GM04503 (cell line): Measurements from ENCODE around the gene HOXC10.

Source experiments
- DNase-seq: peaks from one replicate; pipeline ENCODE4 v3.0.0-alpha.2; 2012; ENCODE audit warnings: low read depth

The HOXC10 gene

DNA sequence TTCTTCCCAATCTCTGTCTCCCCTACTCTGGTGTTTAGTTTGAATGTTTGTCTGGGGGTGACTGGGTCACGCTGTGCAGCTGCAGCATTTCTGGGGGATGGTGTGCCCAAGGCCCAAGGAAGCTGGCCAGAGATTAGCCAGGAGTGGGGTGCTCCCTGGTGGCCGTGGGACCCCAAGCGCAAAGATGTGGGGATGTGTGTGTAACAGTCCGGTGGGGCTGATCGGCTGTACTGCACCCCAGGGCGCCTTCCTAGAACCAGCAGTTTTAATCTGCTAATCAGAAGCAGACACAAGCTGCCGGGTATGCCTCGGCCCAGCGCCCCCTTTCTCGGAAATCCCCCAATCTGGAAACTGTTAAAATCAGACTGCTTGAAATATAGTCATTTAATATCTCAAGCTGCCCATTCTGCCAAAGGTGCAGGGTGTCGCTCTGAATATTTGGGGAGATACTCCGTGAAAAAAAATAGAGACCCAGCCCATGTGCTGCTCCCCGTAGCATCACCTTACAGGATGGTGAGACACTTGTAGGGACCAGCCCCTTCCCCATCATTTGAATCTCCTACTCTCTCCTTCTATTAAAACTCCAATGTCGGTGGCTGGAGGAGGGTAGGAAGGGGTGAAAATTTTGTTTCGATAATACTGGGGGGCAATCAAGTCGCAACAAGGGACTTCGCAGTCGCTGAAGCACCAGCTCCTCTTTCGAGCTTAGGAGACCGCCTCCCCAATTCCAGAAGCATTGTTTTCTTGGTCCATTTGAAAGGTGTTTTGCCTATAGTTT is 19.3 kb downstream of the HOXC10 start:
- no peak for DNase-seq

- DNase-seq = no peak
Measured at GRCh38 chr12:54004841-54005530, 20.0 kb downstream of the HOXC10 start.

DNA sequence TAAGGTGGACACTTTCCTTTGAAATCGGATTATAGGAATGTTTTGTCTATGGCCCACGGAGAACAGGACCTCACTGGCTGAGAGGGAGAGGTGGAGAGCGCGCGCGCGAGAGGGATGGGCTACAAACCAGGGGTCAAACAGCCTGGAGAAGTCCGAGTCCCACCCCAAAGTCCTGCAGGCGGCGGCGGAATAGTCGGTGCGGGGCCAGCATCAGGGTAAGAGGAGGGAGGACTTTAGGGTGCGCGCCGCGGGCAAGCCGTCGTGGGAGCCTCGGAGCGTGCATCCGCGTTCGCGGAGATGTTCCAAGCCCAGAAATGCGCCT is 20.5 kb downstream of the HOXC10 start:
- DNase-seq = no peak

DNA sequence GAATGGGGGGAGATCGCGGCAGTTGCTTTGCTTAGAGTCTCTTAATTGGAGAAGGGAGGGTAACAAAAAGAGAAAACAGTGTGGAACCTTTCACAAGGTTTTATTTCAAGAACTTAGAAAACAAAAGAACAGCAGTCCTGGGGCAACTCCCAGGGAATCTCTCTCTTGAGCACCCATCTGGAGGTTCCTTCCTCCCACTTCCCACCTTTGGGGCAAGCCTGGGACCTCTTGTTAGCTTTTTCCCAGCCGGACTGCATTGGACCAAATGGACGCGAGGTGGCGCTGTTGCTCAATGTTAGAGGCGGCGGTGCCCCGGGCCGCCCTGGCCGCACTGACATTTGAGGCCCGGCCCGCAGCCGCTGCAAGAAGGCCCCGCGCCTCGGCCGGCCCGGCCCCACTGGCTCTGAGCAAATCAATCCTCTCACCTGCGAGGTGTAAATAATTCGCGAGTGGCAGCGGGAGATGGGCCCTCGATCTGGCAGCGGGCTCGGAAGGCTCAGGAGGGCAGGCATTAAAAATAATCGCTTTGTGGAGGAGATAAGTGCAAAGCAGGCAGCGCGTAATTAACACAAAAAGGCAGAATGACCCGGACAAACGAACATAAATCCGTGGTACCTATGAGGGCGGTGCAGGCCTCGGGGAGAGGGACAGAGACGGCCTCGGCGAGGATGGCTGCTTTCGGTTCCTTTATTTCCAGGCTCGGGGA is 21.1 kb downstream of the HOXC10 start:
- no peak for DNase-seq

- DNase-seq = no peak
Measured at GRCh38 chr12:54006559-54007220, 21.7 kb downstream of the HOXC10 start.

DNA sequence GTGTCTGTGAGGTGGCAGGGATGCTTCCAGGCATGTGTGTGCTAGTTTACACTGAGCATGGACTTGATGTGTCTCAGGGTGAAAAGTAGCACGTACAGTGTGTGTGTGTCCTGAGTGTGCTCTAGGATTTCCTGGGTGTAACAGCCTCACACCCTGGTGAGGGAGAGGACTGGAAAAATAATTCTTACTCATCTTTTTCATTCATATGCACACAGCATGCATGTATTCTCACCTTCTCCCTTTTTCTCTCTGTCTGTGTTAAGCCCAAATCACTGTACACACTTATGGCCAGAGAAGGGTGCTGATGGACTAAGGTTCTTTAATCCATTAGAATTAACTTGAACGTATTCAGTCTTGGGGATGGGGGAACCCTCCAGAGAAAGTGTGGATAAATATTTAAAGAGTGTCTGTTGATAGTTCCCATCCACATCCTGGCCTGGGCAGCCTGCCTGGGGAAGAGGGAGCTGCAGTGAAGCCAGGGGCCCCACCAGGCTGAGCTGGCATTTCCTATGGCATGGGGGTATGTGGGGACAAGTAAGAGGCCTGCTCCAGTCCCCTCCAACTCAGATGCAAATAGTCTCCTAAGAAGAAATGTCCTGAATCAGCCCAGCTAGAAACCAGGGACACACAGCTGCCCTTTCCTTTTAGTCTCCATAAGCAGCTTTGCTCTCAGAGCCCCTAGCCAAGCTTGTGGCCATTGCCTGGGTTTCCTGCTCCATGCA is 22.8 kb downstream of the HOXC10 start:
- DNase-seq = no peak

DNA sequence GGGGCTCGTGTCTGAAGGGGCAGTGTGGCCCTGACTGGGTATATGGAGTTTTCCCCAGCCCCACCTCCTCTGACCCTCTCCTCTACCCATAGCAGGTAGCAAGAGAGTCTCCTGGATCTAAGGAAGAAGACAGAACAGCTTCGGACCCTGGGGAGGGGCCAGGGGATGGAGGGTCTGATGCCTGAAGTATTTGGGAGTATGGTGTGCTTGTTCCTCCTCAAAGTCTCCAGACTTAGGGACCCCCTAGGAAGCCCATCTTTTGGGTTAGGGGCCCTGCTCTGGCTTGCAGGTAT is 23.3 kb downstream of the HOXC10 start:
- DNase-seq = no peak

GRCh38 chr12:54009171-54010052 is 24.5 kb downstream of the HOXC10 start:
- DNase-seq = no peak

DNA sequence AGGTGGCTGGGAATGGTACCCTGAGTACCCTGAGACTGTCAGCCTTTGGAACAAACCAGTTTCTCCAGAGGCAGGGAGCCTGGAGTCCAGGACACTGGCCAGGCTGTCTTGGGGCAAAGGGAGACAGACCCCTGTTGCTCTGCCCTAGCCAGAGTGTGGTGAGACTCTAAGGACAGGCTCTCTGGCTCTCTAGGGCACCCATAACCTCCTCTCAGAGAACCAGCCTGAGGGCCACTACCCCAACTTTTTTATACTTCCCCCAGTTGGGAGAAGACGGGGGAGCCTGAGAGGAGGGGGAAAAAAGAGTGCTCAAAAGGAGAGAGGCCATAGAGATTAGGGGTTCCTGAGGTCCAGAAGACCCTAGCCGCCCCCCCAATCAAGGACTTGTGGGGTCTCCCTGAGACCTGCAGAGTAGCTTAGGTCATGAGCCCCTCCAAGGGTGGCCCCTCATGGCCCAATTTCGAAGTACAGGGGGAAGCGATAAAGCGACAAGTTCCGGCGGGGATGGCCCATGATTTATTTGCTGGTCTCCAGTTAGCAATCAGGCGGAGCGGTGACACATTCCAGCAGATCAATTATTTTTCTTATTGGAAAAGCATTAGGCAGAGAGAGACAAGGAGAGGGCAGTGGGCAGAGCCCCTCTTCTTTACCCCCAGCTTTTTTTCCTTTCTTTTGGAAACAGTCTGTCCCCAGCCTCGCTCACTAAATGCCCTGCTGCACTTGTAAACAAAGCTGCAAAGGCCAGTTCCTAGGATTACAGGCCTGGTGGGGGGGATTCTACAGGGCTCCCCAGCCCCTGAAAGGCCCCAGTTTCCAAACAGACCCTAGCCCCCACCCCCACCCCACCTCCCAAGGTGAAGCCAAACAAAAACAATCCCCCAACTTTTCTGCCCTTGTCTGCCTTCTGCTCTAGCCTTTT is 25.4 kb downstream of the HOXC10 start:
- DNase-seq = no peak

- DNase-seq = no peak
Measured at GRCh38 chr12:54010972-54011664, 26.2 kb downstream of the HOXC10 start.

- DNase-seq = no peak
Measured at GRCh38 chr12:54011665-54012532, 27.0 kb downstream of the HOXC10 start.

- no peak for DNase-seq
Measured at GRCh38 chr12:54012631-54013409, 27.9 kb downstream of the HOXC10 start.

DNA sequence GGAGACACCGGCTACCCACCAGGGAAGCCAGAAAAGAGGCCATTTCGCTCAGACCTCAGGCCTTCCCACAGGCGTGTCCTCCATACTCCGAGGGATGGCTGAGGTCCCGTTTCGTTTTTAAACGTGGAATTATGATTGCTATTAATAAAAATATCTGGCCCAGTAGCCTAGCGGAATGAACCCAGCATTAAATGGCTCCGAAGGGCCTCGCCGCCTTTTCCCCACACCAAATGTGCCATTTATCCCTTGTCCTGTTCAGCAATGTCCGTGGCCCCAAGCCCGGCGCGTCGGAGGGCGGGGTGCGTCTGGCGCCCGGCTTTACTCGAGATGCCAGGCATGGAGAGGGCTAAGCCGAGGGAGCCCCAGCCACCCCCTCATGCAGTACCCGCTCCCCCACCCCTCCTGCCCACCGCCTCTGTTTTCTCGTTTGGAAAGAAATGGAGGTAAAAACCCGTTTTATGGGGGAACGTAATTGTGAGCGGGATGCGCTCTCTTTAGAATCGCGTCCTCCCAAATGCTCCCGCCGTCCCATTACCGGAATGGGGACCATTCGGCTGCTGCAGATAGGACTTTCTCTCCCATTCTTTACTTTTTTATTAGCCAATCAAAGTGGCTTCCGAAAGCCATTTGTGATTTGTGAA is 29.6 kb downstream of the HOXC10 start:
- no peak for DNase-seq

DNA sequence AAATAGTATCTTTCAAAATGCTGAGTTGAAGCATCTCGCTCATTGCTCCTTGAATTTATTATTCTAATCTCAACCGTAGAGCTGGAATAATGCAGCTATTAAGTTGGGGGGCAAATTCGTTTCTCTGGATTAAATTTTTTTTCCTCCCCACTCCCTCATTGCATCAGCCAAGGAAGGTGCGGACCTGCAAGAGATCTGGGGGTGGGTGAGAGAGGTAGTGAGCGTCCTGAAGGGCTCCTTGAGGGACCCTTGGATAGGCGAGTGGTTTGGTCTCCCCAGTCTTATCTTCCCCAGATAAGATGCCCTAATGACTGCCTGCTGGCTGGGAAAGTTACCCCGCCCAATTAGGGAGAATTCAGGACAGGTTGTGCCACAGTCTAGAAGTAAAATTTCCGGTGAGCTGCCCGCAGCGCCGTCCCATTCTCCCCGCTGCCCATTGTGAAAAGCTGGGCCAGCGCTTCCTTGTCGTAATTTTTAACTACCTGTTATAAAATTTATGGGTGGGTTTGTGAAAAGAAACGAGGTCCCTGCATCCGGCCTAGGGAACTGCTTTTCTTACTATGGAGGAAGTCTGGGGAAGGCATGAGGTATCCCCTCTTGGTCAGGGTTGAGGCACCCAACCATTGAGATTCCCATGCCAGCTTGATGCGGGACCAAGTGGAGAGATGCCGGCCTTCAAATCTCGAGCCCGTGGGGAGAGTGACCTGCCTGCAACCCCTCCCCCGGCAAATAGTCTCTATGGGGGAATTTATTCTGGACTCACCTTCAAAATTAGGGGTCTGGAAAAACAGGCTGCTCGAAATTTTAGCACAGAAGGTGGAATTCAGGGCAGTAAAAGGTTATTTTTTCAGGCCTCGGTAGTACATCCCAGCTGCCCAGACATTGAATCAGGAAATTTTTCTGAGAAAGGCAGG is 30.3 kb downstream of the HOXC10 start:
- no peak for DNase-seq

DNA sequence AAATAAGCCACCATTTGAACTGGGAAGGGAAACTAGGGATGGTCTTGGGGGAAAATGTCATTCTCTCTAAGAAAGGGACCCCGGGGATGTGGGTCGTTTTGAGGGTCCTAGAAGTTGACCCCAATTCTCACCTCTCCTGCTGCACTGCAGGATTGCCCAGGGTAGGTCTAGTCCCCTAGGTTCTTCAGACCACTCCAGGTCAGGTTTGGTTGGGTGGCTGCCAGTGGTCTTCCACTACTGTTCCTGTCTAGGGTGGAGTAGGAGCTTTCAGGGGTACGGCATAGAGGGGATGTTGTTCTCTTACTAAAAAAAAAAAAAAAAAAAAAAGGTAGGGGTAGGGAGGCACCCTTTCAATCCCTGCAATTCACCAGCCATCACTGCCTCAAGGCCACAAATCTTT is 31.1 kb downstream of the HOXC10 start:
- DNase-seq = no peak

DNA sequence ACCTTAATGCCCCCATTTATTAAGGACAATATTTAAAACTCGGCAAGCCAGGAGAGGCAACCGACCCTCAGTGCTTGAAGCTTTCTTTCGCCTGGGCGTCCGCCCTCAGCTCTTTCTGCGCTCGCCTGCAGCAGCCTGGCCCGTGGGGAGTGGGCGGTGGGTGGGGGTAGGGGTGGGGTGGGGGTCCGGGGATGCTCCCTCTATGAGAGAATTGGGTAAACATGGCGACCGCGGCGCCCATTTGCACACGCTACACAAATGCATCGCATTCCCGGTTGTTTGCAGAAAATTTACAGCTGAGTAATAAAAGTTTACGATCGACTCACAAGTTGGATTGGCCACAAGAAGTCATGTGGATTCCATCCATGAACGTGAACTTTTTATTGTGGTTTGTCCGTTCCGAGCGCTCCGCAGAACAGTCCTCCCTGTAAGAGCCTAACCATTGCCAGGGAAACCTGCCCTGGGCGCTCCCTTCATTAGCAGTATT is 31.6 kb downstream of the HOXC10 start:
- peak; percentile 88 for DNase-seq
